ENCODE results near the gene SHISA9. TPM values are rescaled to one million over a fixed set of nuclear protein-coding genes. Genes with fewer than 3 reads are reported as not detected.

SHISA9 gene
- total RNA-seq, 4 donors from 2014 or later = not detected

GRCh38 chr16:13236308-13236707 lies 334.9 kb downstream of the SHISA9 start:
- Histone ChIP-seq H3K36me3 (no peaks in the 10 kb centered on the region), H3K4me1 (no peaks in the 10 kb centered on the region), H3K4me3 (no peak overlapping the region), H3K27ac (no peak overlapping the region), H3K27me3 (no peaks in the 10 kb centered on the region), H3K9me3 (no peaks in the 10 kb centered on the region)
- no peak for ATAC-seq
- TF ChIP-seq POLR2A (IDR thresholded peaks at IDR 0.05) = no peak
- no peak for TF ChIP-seq CTCF (IDR thresholded peaks at IDR 0.05 in 4 of 5, conservative IDR thresholded peaks at IDR 0.05 in 1 of 5)
- in situ Hi-C loops (cut with MboI; ENCODE audit: low sequenced_read_pairs in 4 of 4) = no loop called here
- no peak for DNase-seq
- intact Hi-C loops (cut with DNase I; ENCODE audit: low total_unique reads) = no loop called here

DNA sequence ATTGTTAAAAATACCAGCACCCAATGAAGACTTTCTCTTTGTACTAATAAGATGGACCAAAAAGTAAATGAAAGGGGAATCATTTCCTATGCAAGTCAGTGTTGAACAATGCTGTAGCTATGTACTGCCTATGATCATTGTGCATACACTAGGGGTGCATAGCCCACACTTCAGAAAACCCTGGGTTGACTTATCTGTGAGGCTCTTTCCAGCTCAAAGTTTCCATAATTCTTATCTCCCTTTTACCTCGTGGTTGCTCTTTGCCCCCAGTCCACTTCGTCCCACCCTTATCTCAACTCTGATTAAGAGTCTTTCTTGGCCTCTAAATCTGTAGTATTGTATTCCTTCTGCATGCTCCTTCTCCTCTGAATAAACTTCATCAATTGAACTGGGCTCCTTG lies 336.8 kb downstream of the SHISA9 start:
- in situ Hi-C loops (cut with MboI; ENCODE audit: low sequenced_read_pairs in 4 of 4) (no loop called here), intact Hi-C loops (cut with DNase I; ENCODE audit: low total_unique reads) (no loop called here)
- Histone ChIP-seq H3K4me1 (no peaks in the 10 kb centered on the region), H3K36me3 (no peaks in the 10 kb centered on the region), H3K27me3 (no peaks in the 10 kb centered on the region), H3K4me3 (no peak overlapping the region), H3K9me3 (no peaks in the 10 kb centered on the region), H3K27ac (no peak overlapping the region)
- no peak for DNase-seq
- ATAC-seq = no peak
- TF ChIP-seq CTCF (IDR thresholded peaks at IDR 0.05 in 4 of 5, conservative IDR thresholded peaks at IDR 0.05 in 1 of 5) = no peak
- TF ChIP-seq POLR2A (IDR thresholded peaks at IDR 0.05) = no peak

GRCh38 chr16:13242201-13242600 lies 340.8 kb downstream of the SHISA9 start:
- in situ Hi-C loops (cut with MboI; ENCODE audit: low sequenced_read_pairs in 4 of 4) = no loop called here
- intact Hi-C loops (cut with DNase I; ENCODE audit: low total_unique reads) = no loop called here

DNA sequence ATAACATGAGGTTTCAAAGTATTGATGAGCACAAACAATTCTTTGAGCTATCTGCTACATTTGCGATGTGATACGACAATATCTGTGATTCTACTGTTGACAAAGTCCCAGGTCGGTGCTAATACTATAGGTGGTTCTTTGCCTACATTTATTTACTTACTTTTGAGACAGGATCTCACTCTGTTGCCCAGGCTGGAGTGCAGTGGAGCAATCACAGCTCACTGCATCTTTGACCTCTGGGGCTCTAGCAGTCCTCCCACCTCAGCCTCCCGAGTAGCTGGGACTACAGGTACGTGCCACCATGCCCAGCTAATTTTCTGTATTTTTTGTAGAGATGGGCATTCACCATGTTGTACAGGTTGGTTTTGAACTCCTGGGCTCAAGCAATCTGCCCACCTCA lies 343.4 kb downstream of the SHISA9 start:
- in situ Hi-C loops (cut with MboI; ENCODE audit: low sequenced_read_pairs in 4 of 4) = no loop called here
- intact Hi-C loops (cut with DNase I; ENCODE audit: low total_unique reads) = no loop called here
- no peaks in the 10 kb centered on the region for H3K36me3 ChIP-seq

More at GRCh38 chr16:13242201-13242600, 340.8 kb downstream of the SHISA9 start:
- no peaks in the 10 kb centered on the region for H3K36me3 ChIP-seq
- H3K9me3 ChIP-seq = no peaks in the 10 kb centered on the region
- no peak for TF ChIP-seq CTCF (IDR thresholded peaks at IDR 0.05 in 4 of 5, conservative IDR thresholded peaks at IDR 0.05 in 1 of 5)
- no peak for TF ChIP-seq POLR2A (IDR thresholded peaks at IDR 0.05)
- DNase-seq (no peak), ATAC-seq (no peak)
- H3K27me3 ChIP-seq = no peaks in the 10 kb centered on the region
- no peak overlapping the region for H3K27ac ChIP-seq
- no peak overlapping the region for H3K4me3 ChIP-seq
- no peaks in the 10 kb centered on the region for H3K4me1 ChIP-seq

More for the DNA sequence above, 343.4 kb downstream of the SHISA9 start:
- no peak for TF ChIP-seq POLR2A (IDR thresholded peaks at IDR 0.05)
- TF ChIP-seq CTCF (IDR thresholded peaks at IDR 0.05 in 4 of 5, conservative IDR thresholded peaks at IDR 0.05 in 1 of 5) = no peak
- no peaks in the 10 kb centered on the region for H3K4me1 ChIP-seq
- no peak overlapping the region for H3K4me3 ChIP-seq
- ATAC-seq (no peak), DNase-seq (no peak)
- no peaks in the 10 kb centered on the region for H3K9me3 ChIP-seq
- no peaks in the 10 kb centered on the region for H3K27me3 ChIP-seq
- no peak overlapping the region for H3K27ac ChIP-seq
